Fibroblast of skin of left biceps (primary cell): ENCODE data around the gene CTIF.

Experiments
- DNase-seq, 2 experiments: peaks; one replicate each; pipeline ENCODE4 v3.0.0-alpha.2; 2013; ENCODE audit warnings: low read depth in 2 of 2

Gene CTIF

GRCh38 chr18:48788373-48788772, 249.5 kb downstream of the CTIF start:
- DNase-seq = no peak

DNA sequence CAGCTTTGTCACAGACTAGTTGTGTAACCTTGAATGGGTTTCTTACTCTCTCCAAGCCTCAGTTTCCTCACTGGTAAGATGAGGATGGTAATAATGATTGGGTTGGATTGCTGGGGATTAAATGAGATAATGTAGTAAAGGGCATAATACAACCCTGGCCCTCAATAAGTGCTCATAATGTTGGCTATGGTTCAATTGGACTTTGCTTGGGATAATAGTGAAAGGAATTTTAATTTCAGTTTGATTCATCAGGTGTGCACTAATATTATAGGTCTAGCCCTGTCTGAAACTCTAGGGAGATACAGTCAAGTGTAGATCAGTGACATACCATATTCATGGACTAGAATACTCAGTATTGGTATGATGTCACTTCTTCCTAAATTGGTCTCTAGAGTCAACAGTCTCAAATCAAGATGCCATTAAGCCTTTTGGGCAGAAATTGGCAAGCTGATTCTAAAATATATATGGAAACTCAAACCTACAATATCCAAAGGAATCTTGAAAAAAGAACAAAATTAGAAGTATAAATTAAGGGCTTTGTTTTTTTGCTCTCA, 250.5 kb downstream of the CTIF start:
- no peak for DNase-seq

DNA sequence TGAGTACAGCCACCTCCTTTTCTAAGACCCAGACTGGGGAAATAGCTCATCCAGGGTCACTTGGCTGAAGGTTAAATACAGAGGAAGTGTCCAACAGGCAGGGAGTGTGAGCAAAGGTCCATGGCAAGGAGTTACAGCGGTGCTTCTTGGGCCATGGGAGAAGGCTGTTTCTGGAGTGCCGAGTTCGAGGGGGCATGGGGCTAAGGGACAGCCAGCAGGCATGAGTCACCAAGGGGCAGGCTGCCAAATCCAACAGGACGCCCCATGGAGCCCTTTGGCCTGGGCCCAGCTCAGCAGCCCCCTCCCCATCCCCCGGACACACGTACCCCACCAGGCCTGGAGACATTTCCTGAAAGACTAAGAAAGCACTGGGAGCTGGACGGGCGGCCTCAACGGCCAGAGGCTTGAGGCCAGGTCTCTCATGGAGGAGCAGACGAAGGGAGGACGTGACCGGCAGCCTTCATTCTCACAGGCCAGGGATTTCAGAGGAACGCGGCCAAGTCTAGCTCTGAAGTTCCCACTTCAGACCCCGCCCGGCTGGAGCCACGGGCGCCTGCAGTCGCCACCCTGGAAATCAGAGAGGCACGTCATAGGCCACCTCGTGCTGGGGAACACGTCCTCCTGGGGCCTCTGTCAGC, 251.5 kb downstream of the CTIF start:
- DNase-seq = no peak

DNA sequence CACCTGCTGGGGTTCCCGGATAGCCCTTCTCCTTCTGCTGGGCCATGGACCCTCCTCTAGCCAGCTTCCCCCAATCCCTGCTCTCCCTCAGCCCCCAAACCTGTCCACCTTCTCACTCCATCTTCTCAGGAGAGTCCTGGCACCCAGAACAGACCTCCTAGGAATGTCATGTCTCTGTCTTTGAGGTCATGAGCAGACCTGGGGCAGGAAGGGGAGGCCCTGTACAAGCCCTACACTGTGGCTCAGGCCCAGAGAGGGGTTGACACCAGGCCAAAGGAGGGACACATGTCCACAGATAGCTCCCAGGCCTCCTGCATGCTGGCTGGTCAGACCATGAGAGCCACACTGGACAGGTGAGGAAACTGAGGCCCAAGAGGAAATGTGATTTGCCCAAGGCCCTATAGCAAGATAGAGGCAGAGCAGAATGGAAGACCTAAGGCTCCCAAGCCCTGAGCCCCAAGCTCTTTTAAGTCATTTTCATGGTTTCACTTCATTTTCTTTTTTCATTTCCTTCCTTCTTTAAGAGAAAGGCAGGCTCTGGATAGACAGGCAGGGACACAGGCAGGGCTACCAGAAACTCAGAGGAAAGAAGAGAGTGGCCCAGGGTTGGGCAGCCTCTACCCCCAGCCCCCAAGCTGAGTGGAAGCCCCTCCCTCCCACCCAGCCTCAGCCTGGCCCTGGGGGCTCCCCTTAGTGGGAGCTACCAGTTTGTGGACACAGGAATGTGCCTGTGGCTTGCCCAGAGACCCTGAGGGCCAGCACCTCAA, 252.2 kb downstream of the CTIF start:
- DNase-seq = no peak

- DNase-seq = no peak
Observed at GRCh38 chr18:48791636-48792105, 252.8 kb downstream of the CTIF start.

- DNase-seq = no peak
Observed at GRCh38 chr18:48792141-48792540, 253.3 kb downstream of the CTIF start.

DNA sequence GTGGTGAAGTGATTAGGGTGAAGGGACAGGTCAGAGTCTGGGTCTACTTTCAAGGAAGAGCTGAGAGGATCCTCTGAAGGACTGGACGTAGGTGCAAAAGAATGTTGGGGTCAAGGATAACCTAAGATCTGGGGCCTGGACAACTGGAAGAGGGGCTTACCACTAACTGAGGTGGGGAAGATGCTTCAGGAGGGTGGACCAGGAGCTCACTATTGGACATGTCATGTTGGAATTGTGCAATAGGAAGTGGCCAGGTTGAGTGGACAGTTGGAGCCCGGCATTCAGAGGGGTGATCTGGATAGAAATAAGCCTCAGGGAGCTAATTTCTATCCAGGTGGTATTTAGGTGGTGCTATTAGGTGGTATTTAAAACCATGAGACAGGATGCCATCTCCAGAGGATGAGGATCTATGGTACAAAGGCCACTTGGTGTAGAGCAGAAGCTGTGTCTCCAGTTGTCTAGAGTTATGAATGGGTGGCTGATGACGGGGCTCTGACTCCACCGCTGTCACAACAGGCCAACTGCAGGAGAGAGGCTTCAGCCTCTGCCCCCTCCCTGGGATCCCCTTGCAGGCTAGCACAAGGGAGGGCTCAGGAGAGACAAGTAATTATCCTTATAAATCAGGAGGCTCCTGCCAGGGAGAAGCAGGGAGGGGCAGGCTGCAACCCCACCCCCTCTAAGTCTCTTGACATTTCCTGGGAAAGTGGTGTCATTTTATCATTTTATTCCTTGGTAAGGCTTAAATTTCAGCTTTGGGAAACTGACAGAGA, 254.0 kb downstream of the CTIF start:
- DNase-seq = no peak

- no peak for DNase-seq
Observed at GRCh38 chr18:48794251-48794970, 255.6 kb downstream of the CTIF start.

DNA sequence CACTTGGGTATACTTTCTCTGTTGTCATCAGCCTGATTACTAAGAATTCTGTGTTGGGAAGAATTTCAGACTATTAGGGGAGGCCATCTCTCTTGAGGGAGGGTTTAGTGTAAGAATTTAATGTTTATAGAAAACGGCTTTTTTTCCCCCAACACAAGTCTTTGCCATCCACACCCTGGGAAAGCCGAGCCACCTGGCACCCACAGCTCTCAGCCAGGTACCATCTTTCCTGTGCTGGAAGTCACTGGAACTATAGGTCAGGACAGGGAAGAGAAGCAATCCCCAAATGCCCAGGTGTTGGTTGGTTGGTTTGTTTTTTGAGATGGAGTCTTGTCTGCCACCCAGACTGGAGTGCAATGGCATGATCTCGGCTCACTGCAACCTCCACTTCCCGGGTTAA, 256.9 kb downstream of the CTIF start:
- DNase-seq = no peak

GRCh38 chr18:48796491-48797205, 257.8 kb downstream of the CTIF start:
- no peak for DNase-seq

GRCh38 chr18:48797841-48798255, 259.0 kb downstream of the CTIF start:
- DNase-seq = no peak

GRCh38 chr18:48798334-48799245, 259.8 kb downstream of the CTIF start:
- no peak for DNase-seq

DNA sequence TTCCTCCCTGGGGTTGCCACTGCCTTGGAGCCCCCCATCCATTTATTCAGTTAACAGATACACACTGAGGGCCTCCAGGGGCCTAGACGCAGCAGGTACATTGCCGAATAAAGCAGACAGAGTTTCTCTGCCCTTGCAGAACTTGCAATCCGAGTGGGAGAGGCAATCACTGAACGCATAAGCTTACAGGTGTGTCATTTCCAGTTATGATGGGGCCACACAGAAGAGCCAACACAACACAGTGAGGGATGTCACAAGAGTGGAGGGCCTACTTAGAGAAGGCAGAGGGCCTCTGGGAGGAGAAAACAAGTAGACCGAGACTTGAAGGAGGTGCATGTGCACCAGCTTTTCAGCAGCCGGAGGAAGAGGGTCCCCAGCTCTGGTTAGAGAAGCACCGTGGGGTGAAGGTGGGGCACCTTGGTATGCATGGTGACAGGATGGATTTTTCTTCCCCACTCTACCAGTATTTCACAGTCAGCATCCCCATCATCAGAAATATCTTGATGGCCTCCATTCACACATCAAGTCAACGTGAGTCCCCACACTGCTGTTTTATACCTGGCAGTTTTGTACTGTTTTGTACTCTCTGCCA, 261.0 kb downstream of the CTIF start:
- DNase-seq = no peak

- DNase-seq = no peak
Observed at GRCh38 chr18:48800466-48800865, 261.6 kb downstream of the CTIF start.

GRCh38 chr18:48800876-48801727, 262.3 kb downstream of the CTIF start:
- DNase-seq = no peak

DNA sequence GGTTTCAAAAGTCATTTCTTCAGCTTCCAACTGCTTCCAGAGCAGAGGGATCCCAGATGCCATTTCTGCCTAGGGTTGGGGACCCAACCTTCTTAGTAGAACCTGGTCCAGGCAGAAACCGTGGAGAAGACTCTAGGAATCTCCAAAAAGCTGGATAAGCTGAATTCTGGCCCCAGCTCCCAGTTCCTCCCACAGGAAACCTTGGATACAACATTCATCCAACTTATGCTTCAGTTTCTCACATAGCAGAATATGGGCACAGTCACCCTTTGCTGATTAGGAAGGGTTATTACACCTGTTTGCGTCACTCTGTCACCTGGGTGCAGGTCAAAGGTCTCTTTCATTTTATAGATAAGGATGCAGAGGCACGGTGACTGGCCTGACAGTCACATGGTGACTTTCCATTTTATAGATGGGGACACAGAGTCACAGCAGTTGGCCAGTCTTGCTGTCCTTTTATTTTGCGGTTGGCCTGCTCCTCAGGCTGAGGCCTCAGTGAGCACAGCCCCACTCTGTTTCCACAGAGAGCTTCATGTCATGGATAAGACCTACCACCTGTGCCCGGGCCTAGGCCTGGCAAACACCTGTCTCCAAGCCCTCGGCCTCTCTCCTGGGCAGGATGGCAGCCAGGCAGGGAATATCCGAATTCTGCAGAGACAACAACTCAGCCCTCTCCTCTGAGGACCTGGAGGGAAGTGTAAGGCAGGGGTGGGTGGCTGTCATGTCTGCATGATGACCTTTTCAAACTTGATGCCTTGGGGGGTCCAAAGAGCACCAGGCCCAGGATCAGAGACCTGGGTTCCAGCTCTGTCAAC, 263.1 kb downstream of the CTIF start:
- DNase-seq = no peak

DNA sequence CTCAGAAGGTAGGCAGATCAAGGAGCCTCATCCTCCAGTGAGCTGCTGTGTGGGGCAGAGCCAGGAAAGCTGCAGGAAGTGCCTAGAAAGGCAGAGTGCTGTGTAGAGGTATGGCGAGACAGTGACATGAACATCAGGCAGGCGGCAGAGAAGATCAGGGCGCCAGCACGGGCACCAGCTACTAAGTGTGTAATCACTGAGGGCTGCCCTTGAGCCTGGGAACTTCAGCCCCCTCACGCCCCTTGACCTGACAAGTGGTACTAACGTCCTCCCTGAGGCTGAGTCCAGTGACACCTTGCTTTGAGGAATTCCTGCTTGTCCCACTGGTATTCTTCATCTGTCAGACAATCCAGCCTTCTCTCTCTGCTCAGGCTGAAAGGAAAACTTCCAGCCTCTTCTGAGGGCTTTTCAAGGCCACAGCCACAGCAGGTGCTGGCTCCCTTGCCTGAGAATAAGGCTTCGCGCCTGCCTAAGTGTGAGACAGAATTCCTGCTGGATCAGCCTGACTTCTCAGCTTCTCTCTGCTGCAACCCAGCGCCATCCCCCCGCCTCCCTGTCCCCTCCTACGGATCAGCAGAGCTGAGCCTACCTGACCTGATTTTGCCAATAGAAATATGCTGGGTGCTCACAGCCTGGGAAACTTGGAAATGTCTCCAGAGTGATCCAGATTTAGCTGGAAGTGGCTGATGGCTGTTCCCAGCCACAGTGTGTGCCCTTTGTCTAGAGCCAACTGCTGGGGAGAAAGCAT, 263.9 kb downstream of the CTIF start:
- no peak for DNase-seq
